Suprapubic skin (tissue), 4 donors: ENCODE measurements around the gene MTMR2. TPM values are rescaled to one million over a fixed set of nuclear protein-coding genes. Genes with fewer than 3 reads are reported as not detected.

Source experiments
- DNase-seq, 2 donors: peaks; one replicate each; pipeline ENCODE4 v3.0.0-alpha.2; 2019; ENCODE audit warnings: low spot score in 2 of 2
- H3K27ac ChIP-seq: fragments of 200-600 bp; sonication (generic); one replicate; pipeline ENCODE4 v1.5.1; 2019
- H3K27me3 ChIP-seq: fragments of 200-600 bp; sonication (generic); one replicate; pipeline ENCODE4 v1.5.1; 2019
- H3K36me3 ChIP-seq: fragments of 200-600 bp; sonication (generic); one replicate; pipeline ENCODE4 v1.5.1; 2019
- H3K4me1 ChIP-seq: fragments of 200-600 bp; sonication (generic); one replicate; pipeline ENCODE4 v1.5.1; 2019
- H3K4me3 ChIP-seq: fragments of 200-600 bp; sonication (generic); one replicate; pipeline ENCODE4 v1.5.1; 2019; ENCODE audit warnings: mild to moderate bottlenecking
- H3K9me3 ChIP-seq: fragments of 200-600 bp; sonication (generic); one replicate; pipeline ENCODE4 v1.5.1; 2019
- EP300 ChIP-seq: sonication (generic); formaldehyde crosslinking; IDR thresholded peaks from one replicate; pipeline ENCODE4 v1.6.1; 2017; ENCODE audit warnings: antibody characterized with exemption
- POLR2A ChIP-seq, 2 donors: fragments of 450-650 bp; IDR thresholded peaks; one replicate each; pipeline ENCODE4 v1.6.1; 2017; ENCODE audit warnings: antibody characterized with exemption in 2 of 2, mild to moderate bottlenecking in 2 of 2, moderate library complexity in 2 of 2
- POLR2AphosphoS5 ChIP-seq, 3 donors: sonication (generic); formaldehyde crosslinking; IDR thresholded peaks; one replicate each; pipeline ENCODE4 v1.6.1; 2017; ENCODE audit warnings: antibody characterized with exemption in 3 of 3
- WGBS: methylation state at CpG from one replicate; pipeline ENCODE4 v1.1.5; 2018; 5-methylcytosine and 5-hydroxymethylcytosine counted together
- total RNA-seq, 4 donors: library from RNA; depleted of rRNA; stranded (reverse); fragments of >200 nt; gene quantifications; one replicate each; pipeline ENCODE4 v1.1.0, GENCODE V29; 2016
- TF ChIP-seq, protein P1 (sequence below), 2 donors: fragments of 200-600 bp in 1 of 2; fragments of 450-650 bp in 1 of 2; sonication (generic) in 1 of 2; IDR thresholded peaks; one replicate each; pipeline ENCODE4 v1.5.1; 2016 to 2019; ENCODE audit warnings: antibody characterized with exemption in 2 of 2, mild to moderate bottlenecking in 1 of 2, moderate library complexity in 1 of 2

MTMR2 gene
- total RNA-seq = 10 to 100 TPM; 13.4 to 16.4 (median 15.0) TPM

DNA sequence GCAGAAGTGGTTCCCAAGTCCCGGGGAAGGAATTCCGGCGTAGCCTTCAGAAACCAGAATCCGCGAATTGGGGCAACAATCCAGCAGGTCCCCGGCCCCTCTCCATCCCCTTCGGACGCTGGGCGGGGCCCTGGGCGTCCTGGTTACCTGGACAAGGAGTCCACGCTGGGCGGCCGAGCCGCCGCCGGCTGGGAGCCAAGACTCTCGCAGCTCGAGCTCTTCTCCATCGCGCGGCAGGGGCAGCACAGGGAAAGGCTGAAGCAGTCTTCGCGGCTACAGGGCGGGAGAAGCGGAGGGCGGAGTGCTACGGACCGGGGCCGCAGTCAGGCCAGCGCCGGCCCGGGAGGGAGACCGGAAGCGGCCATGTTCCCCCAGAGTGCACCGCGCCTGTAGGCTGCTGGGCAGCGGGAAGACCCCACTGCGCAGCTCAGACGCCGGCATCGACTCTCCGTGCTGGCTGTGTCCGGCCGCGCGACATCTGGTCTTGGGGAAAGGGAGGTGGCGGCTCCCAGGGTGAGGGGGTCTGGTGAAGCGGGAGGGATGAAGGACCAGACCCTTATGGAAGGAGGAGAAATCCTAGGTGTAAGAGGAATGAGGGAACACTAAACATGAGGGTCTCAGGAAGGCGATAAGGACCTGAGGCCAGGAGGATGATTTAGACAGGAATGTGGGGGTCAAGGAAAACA lies at the start of gene MTMR2:
TSS of gene MTMR2 (minus strand) at position 380 of the 686 bp plus-strand sequence. CDS start at position 227, 153 bp downstream.
- DNase-seq = peak; percentile 82 to 87
- Histone ChIP-seq H3K9me3 (no peaks in the 10 kb centered on the region), H3K4me3 (peak within 1 kb of the TSS; percentile 74), H3K4me1 (peaks cover 33% of the 10 kb centered on the region), H3K27me3 (no peaks in the 10 kb centered on the region), H3K27ac (peak within 1 kb of the TSS; percentile 94), H3K36me3 (no peaks in the 10 kb centered on the region)
- peak; percentile 46 to 89 for TF ChIP-seq POLR2A (IDR thresholded peaks at IDR 0.05)
- TF ChIP-seq EP300 = no peak
- TF ChIP-seq POLR2AphosphoS5 (IDR thresholded peaks at IDR 0.05) = peak in 2 of 3 donors; percentile 57 to 70
- TF ChIP-seq, protein P1, sequence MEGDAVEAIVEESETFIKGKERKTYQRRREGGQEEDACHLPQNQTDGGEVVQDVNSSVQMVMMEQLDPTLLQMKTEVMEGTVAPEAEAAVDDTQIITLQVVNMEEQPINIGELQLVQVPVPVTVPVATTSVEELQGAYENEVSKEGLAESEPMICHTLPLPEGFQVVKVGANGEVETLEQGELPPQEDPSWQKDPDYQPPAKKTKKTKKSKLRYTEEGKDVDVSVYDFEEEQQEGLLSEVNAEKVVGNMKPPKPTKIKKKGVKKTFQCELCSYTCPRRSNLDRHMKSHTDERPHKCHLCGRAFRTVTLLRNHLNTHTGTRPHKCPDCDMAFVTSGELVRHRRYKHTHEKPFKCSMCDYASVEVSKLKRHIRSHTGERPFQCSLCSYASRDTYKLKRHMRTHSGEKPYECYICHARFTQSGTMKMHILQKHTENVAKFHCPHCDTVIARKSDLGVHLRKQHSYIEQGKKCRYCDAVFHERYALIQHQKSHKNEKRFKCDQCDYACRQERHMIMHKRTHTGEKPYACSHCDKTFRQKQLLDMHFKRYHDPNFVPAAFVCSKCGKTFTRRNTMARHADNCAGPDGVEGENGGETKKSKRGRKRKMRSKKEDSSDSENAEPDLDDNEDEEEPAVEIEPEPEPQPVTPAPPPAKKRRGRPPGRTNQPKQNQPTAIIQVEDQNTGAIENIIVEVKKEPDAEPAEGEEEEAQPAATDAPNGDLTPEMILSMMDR (IDR thresholded peaks at IDR 0.05) = no peak
- WGBS = 2% methylated on average over 12 of the region's 49 CpGs

DNA sequence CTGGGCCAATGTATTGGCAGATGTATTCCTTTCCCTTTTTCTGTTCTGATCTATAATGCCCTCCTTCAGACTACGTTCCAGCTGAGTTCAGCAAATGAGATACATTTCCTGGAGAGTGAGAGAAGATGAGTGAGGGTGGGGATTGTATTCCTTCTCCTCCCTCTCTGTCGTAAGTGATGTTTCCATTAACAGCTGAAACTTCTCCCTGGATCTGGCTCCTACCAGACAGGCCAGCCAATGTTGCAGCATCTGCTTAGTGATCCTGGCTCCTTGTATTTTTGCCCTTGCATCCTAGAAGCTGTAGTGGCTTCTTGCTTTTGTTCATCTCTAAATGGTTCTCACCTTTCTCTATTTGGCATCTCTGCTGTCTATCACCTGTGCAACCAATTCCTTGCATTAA lies 48.2 kb upstream of the MTMR2 start:
- WGBS = 37% methylated on average over 2 of the region's 2 CpGs
- no peak for DNase-seq
- no peaks in the 10 kb centered on the region for H3K27me3 ChIP-seq
- H3K4me1 ChIP-seq = no peaks in the 10 kb centered on the region
- no peak overlapping the region for H3K4me3 ChIP-seq
- TF ChIP-seq, protein P1 (IDR thresholded peaks at IDR 0.05) = no peak
- TF ChIP-seq EP300 (no peak), POLR2AphosphoS5 (IDR thresholded peaks at IDR 0.05) (no peak), POLR2A (IDR thresholded peaks at IDR 0.05) (no peak)
- no peaks in the 10 kb centered on the region for H3K36me3 ChIP-seq
- no peaks in the 10 kb centered on the region for H3K9me3 ChIP-seq
- H3K27ac ChIP-seq = no peak overlapping the region

DNA sequence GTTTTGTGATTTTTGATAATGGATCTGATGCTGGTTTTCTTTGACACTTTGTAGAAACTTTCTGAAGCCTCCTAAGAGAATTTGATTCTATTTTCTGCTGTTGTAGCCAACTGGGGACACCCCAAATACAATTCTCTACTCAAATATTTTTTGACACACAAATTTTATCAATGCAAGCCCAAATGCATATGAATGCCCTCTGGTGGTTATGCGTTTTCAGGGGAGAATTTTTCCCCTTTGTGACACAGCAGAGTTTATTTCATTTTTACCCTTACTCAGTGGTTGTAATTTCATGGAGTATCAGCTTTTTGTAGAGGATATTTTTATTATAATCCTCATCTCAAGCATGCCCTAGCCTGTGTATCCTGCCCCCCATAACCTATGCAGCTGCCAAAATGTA lies 44.7 kb upstream of the MTMR2 start:
- WGBS = 88% methylated on average over 1 of the region's 1 CpG
- TF ChIP-seq EP300 (no peak), POLR2A (IDR thresholded peaks at IDR 0.05) (no peak), POLR2AphosphoS5 (IDR thresholded peaks at IDR 0.05) (no peak)
- TF ChIP-seq, protein P1 (IDR thresholded peaks at IDR 0.05) = no peak
- Histone ChIP-seq H3K27ac (no peak overlapping the region), H3K9me3 (no peaks in the 10 kb centered on the region), H3K4me1 (no peaks in the 10 kb centered on the region), H3K27me3 (no peaks in the 10 kb centered on the region), H3K4me3 (no peak overlapping the region), H3K36me3 (no peaks in the 10 kb centered on the region)
- no peak for DNase-seq

DNA sequence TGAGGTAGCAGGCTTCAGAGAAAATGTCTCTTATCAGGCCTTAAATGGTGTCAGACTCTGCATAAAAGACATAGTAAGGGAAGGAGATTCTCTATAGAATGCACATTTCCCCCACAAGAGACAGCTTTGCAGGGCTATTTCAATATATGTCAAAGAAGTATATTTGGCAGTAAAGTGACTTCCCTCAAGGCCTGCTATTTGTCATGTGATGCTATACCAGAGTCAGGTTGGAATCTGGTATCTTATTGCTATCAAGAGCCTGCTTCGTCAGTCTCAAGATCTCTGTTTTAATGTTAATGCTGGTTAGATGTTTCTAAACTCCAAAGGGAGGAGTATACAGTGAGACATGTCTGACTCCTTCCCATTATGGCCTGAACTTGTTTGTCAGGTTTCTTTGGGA lies 40.4 kb upstream of the MTMR2 start:
- TF ChIP-seq POLR2AphosphoS5 (IDR thresholded peaks at IDR 0.05) = no peak
- no peak for TF ChIP-seq POLR2A (IDR thresholded peaks at IDR 0.05)
- TF ChIP-seq EP300 = no peak
- TF ChIP-seq, protein P1 (IDR thresholded peaks at IDR 0.05) = no peak
- H3K27me3 ChIP-seq = no peaks in the 10 kb centered on the region
- H3K4me3 ChIP-seq = no peak overlapping the region
- WGBS = 72% methylated on average over 1 of the region's 1 CpG
- H3K4me1 ChIP-seq = no peaks in the 10 kb centered on the region
- no peak for DNase-seq
- H3K36me3 ChIP-seq = no peaks in the 10 kb centered on the region
- no peak overlapping the region for H3K27ac ChIP-seq
- no peaks in the 10 kb centered on the region for H3K9me3 ChIP-seq

DNA sequence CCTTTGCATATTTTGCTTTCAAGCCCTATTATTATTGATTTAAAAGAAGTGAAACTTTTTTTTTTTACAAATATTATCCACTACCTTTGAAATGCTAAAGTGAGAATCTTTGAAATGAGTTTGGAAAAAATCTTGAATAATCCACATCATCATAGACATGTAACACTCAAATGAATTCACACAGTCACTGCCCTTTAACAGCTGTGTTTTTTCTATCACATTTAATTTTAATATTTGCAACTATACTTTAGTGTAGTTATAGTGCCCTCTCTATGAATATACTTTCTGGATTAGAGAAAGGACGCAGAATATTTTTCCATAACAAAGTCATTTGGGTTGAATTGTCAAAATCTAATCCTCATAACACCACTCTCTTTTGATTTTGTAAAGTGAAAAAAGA lies 37.9 kb upstream of the MTMR2 start:
- no peak overlapping the region for H3K4me3 ChIP-seq
- H3K4me1 ChIP-seq = no peaks in the 10 kb centered on the region
- H3K36me3 ChIP-seq = no peaks in the 10 kb centered on the region
- no peak overlapping the region for H3K27ac ChIP-seq
- no peaks in the 10 kb centered on the region for H3K27me3 ChIP-seq
- WGBS = 93% methylated on average over 1 of the region's 1 CpG
- no peaks in the 10 kb centered on the region for H3K9me3 ChIP-seq
- TF ChIP-seq POLR2A (IDR thresholded peaks at IDR 0.05) = no peak
- no peak for TF ChIP-seq EP300
- TF ChIP-seq POLR2AphosphoS5 (IDR thresholded peaks at IDR 0.05) = no peak
- TF ChIP-seq, protein P1 (IDR thresholded peaks at IDR 0.05) = no peak
- DNase-seq = no peak
